GM23248 (cell line): ENCODE data around the gene NCOA4. TPM values are rescaled to one million over a fixed set of nuclear protein-coding genes. Genes with fewer than 3 reads are reported as not detected.

ENCODE experiments used
- DNase-seq: peaks from one replicate; pipeline ENCODE4 v3.0.0-alpha.2; 2015
- H2AFZ ChIP-seq: fragments of 200-600 bp; sonication (generic); 2 replicates; pipeline ENCODE4 v1.6.1; 2016; ENCODE audit warnings: antibody characterized with exemption
- H3F3A ChIP-seq: fragments of 200-600 bp; sonication (generic); 2 replicates; pipeline ENCODE4 v1.6.1; 2016; ENCODE audit warnings: mild to moderate bottlenecking, antibody characterized with exemption, mixed run types; ENCODE audit not compliant: insufficient read depth
- H3K27ac ChIP-seq: fragments of 200-600 bp; sonication (generic); 2 replicates; pipeline ENCODE4 v1.5.1; 2016; ENCODE audit warnings: mild to moderate bottlenecking
- H3K27me3 ChIP-seq: fragments of 200-600 bp; sonication (generic); replicated peaks from 2 replicates; pipeline ENCODE4 v1.6.1; 2016; ENCODE audit warnings: mild to moderate bottlenecking; ENCODE audit not compliant: insufficient read depth
- H3K36me3 ChIP-seq: fragments of 200-600 bp; sonication (generic); 2 replicates; pipeline ENCODE4 v1.6.1; 2016; ENCODE audit warnings: low read depth, mild to moderate bottlenecking
- H3K4me1 ChIP-seq: fragments of 200-600 bp; sonication (generic); 2 replicates; pipeline ENCODE4 v1.6.1; 2016; ENCODE audit warnings: mild to moderate bottlenecking; ENCODE audit not compliant: insufficient read depth
- H3K4me2 ChIP-seq: fragments of 200-600 bp; sonication (generic); one replicate; pipeline ENCODE4 v1.6.1; 2016; ENCODE audit warnings: mild to moderate bottlenecking; ENCODE audit not compliant: unreplicated experiment
- H3K4me3 ChIP-seq: fragments of 200-600 bp; sonication (generic); 2 replicates; pipeline ENCODE4 v1.5.1; 2016; ENCODE audit warnings: mild to moderate bottlenecking
- H3K79me2 ChIP-seq: fragments of 200-600 bp; sonication (generic); 2 replicates; pipeline ENCODE4 v1.6.1; 2016; ENCODE audit warnings: mild to moderate bottlenecking; ENCODE audit not compliant: insufficient read depth
- H3K9ac ChIP-seq: fragments of 200-600 bp; sonication (generic); 2 replicates; pipeline ENCODE4 v1.6.1; 2016; ENCODE audit warnings: mild to moderate bottlenecking
- H3K9me2 ChIP-seq: fragments of 200-600 bp; sonication (generic); 2 replicates; pipeline ENCODE4 v1.6.1; 2016; ENCODE audit warnings: mixed run types, mild to moderate bottlenecking, moderate library complexity; ENCODE audit not compliant: insufficient read depth
- H3K9me3 ChIP-seq: fragments of 200-600 bp; sonication (generic); one replicate; pipeline ENCODE4 v1.6.1; 2017; ENCODE audit warnings: low read depth
- H4K20me1 ChIP-seq: fragments of 200-600 bp; sonication (generic); 2 replicates; pipeline ENCODE4 v1.6.0; 2016; ENCODE audit not compliant: insufficient read depth
- EZH2 ChIP-seq: fragments of 200-600 bp; sonication (generic); IDR thresholded peaks from 2 replicates; pipeline ENCODE4 v1.6.1; 2018; ENCODE audit warnings: antibody characterized with exemption, mild to moderate bottlenecking; ENCODE audit not compliant: insufficient read depth, poor library complexity, severe bottlenecking
- EZH2phosphoT487 ChIP-seq: fragments of 200-600 bp; sonication (generic); IDR thresholded peaks from 2 replicates; pipeline ENCODE4 v1.6.1; 2018; ENCODE audit warnings: antibody characterized with exemption, moderate library complexity, mild to moderate bottlenecking, low read depth; ENCODE audit not compliant: insufficient read depth
- WGBS, 2 experiments: methylation state at CpG; one replicate each; pipeline ENCODE4 v1.1.6; 2015 to 2017; ENCODE audit warnings: low lambda C conversion rate in 2 of 2, low coverage in 1 of 2; ENCODE audit errors: missing lambda C conversion rate in 2 of 2; 5-methylcytosine and 5-hydroxymethylcytosine counted together
- in situ Hi-C: fragments of 300-500 bp; cut with MboI; formaldehyde crosslinking; loops from 2 replicates; pipeline ENCODE4 v1.15.0; 2020
- polyA plus RNA-seq: library from polyadenylated mRNA; unstranded; fragments of >200 nt; fragmentation: Nextera tagmentation; extraction: Ambion mirVana; gene quantifications from 2 replicates; pipeline ENCODE4 v1.2.1, GENCODE V29; 2016
- total RNA-seq: library from RNA; depleted of rRNA; stranded (reverse); fragments of >200 nt; shearing (Covaris generic); gene quantifications from 2 replicates; pipeline ENCODE4 v1.2.3, GENCODE V29; 2014

The NCOA4 gene
- total and polyA plus RNA-seq, 2 experiments from 2014 or later = 112 to 164 TPM

- no peak for TF ChIP-seq EZH2
- no peak for TF ChIP-seq EZH2phosphoT487
- Histone ChIP-seq H3K4me2 (no peak overlapping the region), H3K79me2 (peaks cover 94% of the 10 kb centered on the region), H3K27ac (peak overlapping the region; percentile 95), H3K9me3 (no peaks in the 10 kb centered on the region), H4K20me1 (peaks cover 11% of the 10 kb centered on the region), H3K4me1 (peaks cover 80% of the 10 kb centered on the region), H3K9me2 (no peaks in the 10 kb centered on the region), H3K27me3 (no peaks in the 10 kb centered on the region), H3K36me3 (no peaks in the 10 kb centered on the region), H2AFZ (no peak overlapping the region), H3F3A (peaks cover 51% of the 10 kb centered on the region), H3K4me3 (no peak overlapping the region), H3K9ac (peak overlapping the region; percentile 85)
- DNase-seq = peak; percentile 28
- in situ Hi-C loops = no loop called here
Measured at GRCh38 chr10:46024948-46025347, 5.5 kb downstream of the NCOA4 start.

DNA sequence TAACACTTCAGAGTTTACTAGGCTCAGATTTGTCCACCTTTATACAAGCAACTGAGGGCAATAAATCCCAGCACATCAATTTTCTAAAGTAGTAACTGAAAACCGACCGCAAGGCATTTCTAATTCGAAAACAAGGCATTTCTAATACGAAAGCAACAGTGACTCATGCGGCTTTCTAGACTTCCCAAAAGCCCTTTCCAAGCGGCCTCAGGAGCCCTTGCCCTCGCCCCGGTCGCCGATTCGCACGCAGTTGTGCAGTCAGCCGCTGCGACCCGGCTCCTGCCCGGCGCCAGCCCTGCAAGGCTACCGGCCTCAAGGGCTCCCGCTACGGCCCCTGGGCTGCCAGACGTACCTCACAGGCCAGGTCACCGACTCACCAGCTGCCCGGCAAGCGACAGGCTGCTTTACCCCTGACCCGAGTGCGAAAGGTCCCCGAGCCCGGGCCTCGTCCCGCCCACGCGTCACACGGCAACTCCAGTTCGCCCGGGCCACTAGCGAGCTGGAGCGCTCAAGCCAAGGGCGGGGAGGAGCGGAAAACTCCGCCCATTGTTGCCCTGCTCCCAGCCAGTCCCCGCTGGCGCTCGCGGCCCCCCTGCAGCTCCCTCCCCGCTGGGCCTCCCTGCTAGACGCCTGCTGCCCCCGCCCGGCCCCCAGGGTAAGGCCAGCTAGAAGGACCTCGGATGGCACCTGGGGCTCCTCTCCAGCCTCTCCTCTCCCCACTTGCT, 7.3 kb downstream of the NCOA4 start:
- 0 to 1% methylated on average over 32 to 42 of the region's 49 CpGs for WGBS, 2 experiments
- peak overlapping the region; percentile 40; the same call in 1 of the 2 replicates for H2AFZ ChIP-seq

GRCh38 chr10:46020344-46020657, 10.1 kb downstream of the NCOA4 start:
- 95 to 98% methylated on average over 3 of the region's 3 CpGs for WGBS, 2 experiments
- H4K20me1 ChIP-seq = no peaks in the 10 kb centered on the region; the same call in 1 of the 2 replicates

More for the DNA sequence above, 7.3 kb downstream of the NCOA4 start:
- H3K4me3 ChIP-seq = peak overlapping the region; percentile 69
- H4K20me1 ChIP-seq = peaks cover 8% of the 10 kb centered on the region
- no peaks in the 10 kb centered on the region for H3K9me3 ChIP-seq
- H3K4me1 ChIP-seq = peaks cover 86% of the 10 kb centered on the region
- peak overlapping the region; percentile 95 for H3K27ac ChIP-seq
- H3K36me3 ChIP-seq = no peaks in the 10 kb centered on the region
- peak overlapping the region; percentile 85 for H3K9ac ChIP-seq
- in situ Hi-C loops = no loop called here
- peak overlapping the region; percentile 81 for H3K4me2 ChIP-seq
- DNase-seq = peak; percentile 99
- H3K27me3 ChIP-seq = no peaks in the 10 kb centered on the region
- peaks cover 57% of the 10 kb centered on the region for H3F3A ChIP-seq
- peaks cover 94% of the 10 kb centered on the region for H3K79me2 ChIP-seq
- H3K9me2 ChIP-seq = no peaks in the 10 kb centered on the region
- TF ChIP-seq EZH2phosphoT487 (no peak), EZH2 (no peak)

DNA sequence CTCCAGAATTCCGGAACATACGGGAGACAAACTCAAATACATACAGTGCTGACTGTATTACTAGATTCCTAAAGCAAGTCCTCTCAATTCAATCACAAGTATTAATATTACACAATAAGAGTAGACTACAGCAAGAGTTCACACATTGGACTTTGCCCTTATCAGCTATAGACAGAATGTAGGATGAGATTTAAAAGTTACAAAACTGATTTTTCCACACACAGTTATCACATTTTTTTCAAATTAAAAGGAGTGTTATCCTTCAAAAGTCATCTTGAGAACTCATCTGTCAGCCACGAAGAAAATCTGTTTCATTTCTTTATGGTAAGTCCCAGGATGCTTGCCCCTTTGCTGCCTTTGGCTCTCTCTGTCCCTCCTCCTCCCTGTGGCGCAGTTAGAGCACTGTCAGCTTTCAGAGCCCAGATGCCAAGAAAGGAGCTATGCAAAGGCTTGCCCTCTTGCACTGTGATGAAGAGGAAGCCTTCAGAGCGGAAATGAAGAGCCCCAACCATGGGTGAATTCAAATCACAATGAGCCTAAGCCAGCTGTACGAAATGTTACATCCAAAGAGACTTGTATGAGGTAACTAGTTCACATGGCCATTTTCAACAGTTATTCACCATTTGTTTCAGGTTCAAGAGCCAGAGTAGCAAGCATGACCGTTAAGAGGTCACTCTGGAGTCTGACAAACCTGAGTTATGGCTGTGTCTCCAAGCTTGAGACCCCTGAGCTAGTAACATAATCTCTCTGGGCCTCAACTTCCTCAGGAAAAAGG, 10.7 kb downstream of the NCOA4 start:
- Histone ChIP-seq H3K79me2 (peaks cover 94% of the 10 kb centered on the region), H3F3A (peaks cover 68% of the 10 kb centered on the region), H3K4me3 (no peak overlapping the region), H3K27me3 (no peaks in the 10 kb centered on the region), H3K36me3 (peaks cover 16% of the 10 kb centered on the region), H2AFZ (no peak overlapping the region), H3K9ac (no peak overlapping the region), H3K9me3 (no peaks in the 10 kb centered on the region), H3K4me1 (peaks cover 87% of the 10 kb centered on the region), H3K27ac (peak overlapping the region; percentile 95; the same call in 1 of the 2 replicates), H3K9me2 (no peaks in the 10 kb centered on the region), H3K4me2 (peak overlapping the region; percentile 40), H4K20me1 (no peaks in the 10 kb centered on the region; the same call in 1 of the 2 replicates)
- in situ Hi-C loops = no loop called here
- no peak for DNase-seq
- no peak for TF ChIP-seq EZH2
- TF ChIP-seq EZH2phosphoT487 = no peak
- WGBS, 2 experiments = 81 to 84% methylated on average over 7 of the region's 7 CpGs

More at GRCh38 chr10:46020344-46020657, 10.1 kb downstream of the NCOA4 start:
- Histone ChIP-seq H3K4me1 (peaks cover 90% of the 10 kb centered on the region), H3K9ac (peak overlapping the region; percentile 55; the same call in 1 of the 2 replicates), H3K4me2 (peak overlapping the region; percentile 40), H3K9me3 (no peaks in the 10 kb centered on the region), H3K27me3 (no peaks in the 10 kb centered on the region), H3K79me2 (peaks cover 94% of the 10 kb centered on the region), H3K9me2 (no peaks in the 10 kb centered on the region), H3K36me3 (peaks cover 11% of the 10 kb centered on the region), H3K27ac (peak overlapping the region; percentile 95), H3F3A (peaks cover 71% of the 10 kb centered on the region), H3K4me3 (no peak overlapping the region), H2AFZ (no peak overlapping the region)
- TF ChIP-seq EZH2phosphoT487 = no peak
- TF ChIP-seq EZH2 = no peak
- DNase-seq = no peak
- in situ Hi-C loops = no loop called here
